WTC11 (cell line): ENCODE data around the gene IRX2.

Experiments used
- CREB1 ChIP-seq: sonication (generic); formaldehyde crosslinking; IDR thresholded peaks from 2 replicates; pipeline ENCODE4 v1.8.0; 2023; ENCODE audit warnings: mild to moderate bottlenecking, missing genetic modification reagents
- ETV6 ChIP-seq: sonication (generic); formaldehyde crosslinking; IDR thresholded peaks from 2 replicates; pipeline ENCODE4 v1.8.1; 2022; ENCODE audit warnings: mild to moderate bottlenecking, missing genetic modification reagents
- HMGA2 ChIP-seq: fragments of 250-450 bp; sonication (Bioruptor Pico); IDR thresholded peaks from 2 replicates; pipeline ENCODE4 v1.4.0; 2021; ENCODE audit warnings: mild to moderate bottlenecking, moderate library complexity
- TF ChIP-seq, protein P1 (sequence below): fragments of 200-600 bp; IDR thresholded peaks from 2 replicates; pipeline ENCODE4 v1.8.0; 2022; ENCODE audit warnings: antibody characterized with exemption
- TF ChIP-seq, protein P2 (sequence below): sonication (generic); formaldehyde crosslinking; IDR thresholded peaks from 2 replicates; pipeline ENCODE4 v1.8.1; 2022; ENCODE audit warnings: low read depth, missing genetic modification reagents, borderline replicate concordance
- TF ChIP-seq, protein P3 (sequence below): sonication (generic); formaldehyde crosslinking; IDR thresholded peaks from 2 replicates; pipeline ENCODE4 v1.8.1; 2022; ENCODE audit warnings: low read depth, mild to moderate bottlenecking, moderate library complexity, missing genetic modification reagents, borderline replicate concordance
- TF ChIP-seq, protein P4 (sequence below): sonication (generic); formaldehyde crosslinking; IDR thresholded peaks from 2 replicates; pipeline ENCODE4 v1.8.1; 2022; ENCODE audit warnings: missing genetic modification reagents, borderline replicate concordance

DNA sequence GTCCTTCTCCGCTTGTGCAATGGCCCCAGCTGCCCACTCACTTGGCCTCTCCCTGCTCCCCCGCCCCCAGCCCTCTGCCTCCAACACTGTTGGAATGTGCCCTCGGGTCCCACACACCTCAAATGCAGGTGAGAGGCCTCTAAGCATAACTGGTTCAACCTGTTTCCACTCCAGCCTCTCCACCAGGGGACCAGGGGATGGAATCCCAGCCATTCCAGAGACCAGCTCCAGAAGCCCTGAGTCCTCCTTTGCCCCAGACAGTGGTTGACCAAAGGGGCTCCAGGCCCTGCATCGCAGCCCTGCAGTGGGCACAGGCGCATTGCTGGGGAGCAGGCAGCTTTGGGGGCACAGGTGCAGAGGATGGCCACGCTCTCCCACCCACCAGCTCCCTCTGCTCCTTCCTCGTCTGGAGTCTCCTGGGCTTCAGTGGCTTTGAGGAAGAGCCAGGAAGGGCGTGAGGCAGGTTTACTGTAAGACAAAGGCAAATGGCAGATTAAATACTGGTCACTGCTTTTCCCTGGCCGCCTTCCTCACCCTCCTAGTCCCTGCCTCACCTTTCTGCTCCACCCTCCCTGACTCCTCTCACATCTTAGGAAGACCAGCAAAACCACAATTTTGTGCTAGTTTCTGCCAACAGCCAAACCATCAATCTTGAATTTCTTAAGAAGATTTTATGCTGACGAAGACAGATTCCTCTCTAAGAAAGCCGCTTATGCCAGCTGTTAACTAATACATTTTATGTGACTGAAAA, 29.1 kb upstream of the IRX2 start:
- no peak for TF ChIP-seq HMGA2 (CRISPR knock-in tag)
- TF ChIP-seq, protein P1, sequence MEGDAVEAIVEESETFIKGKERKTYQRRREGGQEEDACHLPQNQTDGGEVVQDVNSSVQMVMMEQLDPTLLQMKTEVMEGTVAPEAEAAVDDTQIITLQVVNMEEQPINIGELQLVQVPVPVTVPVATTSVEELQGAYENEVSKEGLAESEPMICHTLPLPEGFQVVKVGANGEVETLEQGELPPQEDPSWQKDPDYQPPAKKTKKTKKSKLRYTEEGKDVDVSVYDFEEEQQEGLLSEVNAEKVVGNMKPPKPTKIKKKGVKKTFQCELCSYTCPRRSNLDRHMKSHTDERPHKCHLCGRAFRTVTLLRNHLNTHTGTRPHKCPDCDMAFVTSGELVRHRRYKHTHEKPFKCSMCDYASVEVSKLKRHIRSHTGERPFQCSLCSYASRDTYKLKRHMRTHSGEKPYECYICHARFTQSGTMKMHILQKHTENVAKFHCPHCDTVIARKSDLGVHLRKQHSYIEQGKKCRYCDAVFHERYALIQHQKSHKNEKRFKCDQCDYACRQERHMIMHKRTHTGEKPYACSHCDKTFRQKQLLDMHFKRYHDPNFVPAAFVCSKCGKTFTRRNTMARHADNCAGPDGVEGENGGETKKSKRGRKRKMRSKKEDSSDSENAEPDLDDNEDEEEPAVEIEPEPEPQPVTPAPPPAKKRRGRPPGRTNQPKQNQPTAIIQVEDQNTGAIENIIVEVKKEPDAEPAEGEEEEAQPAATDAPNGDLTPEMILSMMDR, result no peak
- TF ChIP-seq, protein P2, sequence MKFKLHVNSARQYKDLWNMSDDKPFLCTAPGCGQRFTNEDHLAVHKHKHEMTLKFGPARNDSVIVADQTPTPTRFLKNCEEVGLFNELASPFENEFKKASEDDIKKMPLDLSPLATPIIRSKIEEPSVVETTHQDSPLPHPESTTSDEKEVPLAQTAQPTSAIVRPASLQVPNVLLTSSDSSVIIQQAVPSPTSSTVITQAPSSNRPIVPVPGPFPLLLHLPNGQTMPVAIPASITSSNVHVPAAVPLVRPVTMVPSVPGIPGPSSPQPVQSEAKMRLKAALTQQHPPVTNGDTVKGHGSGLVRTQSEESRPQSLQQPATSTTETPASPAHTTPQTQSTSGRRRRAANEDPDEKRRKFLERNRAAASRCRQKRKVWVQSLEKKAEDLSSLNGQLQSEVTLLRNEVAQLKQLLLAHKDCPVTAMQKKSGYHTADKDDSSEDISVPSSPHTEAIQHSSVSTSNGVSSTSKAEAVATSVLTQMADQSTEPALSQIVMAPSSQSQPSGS, result no peak
- TF ChIP-seq ETV6, result no peak
- TF ChIP-seq, protein P3, sequence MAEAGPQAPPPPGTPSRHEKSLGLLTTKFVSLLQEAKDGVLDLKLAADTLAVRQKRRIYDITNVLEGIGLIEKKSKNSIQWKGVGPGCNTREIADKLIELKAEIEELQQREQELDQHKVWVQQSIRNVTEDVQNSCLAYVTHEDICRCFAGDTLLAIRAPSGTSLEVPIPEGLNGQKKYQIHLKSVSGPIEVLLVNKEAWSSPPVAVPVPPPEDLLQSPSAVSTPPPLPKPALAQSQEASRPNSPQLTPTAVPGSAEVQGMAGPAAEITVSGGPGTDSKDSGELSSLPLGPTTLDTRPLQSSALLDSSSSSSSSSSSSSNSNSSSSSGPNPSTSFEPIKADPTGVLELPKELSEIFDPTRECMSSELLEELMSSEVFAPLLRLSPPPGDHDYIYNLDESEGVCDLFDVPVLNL (CRISPR knock-in tag), result no peak
- TF ChIP-seq, protein P4, sequence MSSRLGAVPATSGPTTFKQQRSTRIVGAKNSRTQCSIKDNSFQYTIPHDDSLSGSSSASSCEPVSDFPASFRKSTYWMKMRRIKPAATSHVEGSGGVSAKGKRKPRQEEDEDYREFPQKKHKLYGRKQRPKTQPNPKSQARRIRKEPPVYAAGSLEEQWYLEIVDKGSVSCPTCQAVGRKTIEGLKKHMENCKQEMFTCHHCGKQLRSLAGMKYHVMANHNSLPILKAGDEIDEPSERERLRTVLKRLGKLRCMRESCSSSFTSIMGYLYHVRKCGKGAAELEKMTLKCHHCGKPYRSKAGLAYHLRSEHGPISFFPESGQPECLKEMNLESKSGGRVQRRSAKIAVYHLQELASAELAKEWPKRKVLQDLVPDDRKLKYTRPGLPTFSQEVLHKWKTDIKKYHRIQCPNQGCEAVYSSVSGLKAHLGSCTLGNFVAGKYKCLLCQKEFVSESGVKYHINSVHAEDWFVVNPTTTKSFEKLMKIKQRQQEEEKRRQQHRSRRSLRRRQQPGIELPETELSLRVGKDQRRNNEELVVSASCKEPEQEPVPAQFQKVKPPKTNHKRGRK (CRISPR knock-in tag), result no peak
- no peak for TF ChIP-seq CREB1 (CRISPR knock-in tag)
